ENCODE measurements around the gene COL2A1.
"Not testable (repeated sequence)": the region's sequence is repeated elsewhere in the genome, so short reads cannot be mapped to it uniquely, and the experiment has no call there.

Gene COL2A1

GRCh38 chr12:47972895-47973294, 31.4 kb downstream of the COL2A1 start:
- DNase-seq = no peak

GRCh38 chr12:47970843-47971242, 33.4 kb downstream of the COL2A1 start:
- DNase-seq = no peak

GRCh38 chr12:47969845-47970244, 34.4 kb downstream of the COL2A1 start:
- DNase-seq = no peak

DNA sequence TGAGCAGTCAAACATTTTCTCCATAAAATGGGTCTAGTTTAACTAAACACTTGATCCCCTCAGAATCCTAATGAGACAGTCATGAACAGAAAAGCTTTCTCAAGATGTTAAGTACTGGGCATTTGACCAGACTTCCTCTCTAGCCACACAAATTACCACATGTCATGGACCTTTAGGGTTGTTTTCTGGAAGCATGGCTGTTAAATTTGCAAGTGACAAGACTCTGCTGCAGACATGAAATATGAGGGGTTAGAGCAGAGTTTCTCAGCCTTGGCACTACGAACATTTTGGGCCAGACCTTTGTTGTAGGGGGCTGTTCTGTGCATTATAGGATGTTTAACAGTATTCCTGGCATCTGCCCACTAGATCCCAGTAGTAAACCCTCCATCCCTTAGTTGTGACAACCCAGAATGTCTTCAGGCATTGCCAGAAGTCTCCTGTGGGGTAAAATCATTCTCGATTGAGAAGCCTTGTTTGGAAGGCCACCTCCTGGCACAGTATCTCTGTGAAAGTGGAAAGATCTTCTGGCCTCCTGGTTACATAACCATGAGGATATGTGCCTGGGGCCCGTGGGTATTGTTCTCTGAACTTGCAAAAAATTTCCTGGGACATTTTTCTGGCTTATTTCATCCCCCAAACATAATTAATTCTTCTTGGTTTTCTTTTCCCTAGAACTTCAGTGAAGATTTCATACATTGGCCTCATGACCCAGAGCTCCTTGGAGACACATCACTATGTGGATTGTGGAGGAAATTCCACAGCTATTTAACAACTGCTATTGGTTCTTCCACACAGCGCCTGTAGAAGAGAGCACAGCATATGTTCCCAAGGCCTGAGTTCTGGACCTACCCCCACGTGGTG, 36.6 kb downstream of the COL2A1 start:
- no peak for DNase-seq

GRCh38 chr12:47965581-47965980, 38.7 kb downstream of the COL2A1 start:
- no peak for DNase-seq

DNA sequence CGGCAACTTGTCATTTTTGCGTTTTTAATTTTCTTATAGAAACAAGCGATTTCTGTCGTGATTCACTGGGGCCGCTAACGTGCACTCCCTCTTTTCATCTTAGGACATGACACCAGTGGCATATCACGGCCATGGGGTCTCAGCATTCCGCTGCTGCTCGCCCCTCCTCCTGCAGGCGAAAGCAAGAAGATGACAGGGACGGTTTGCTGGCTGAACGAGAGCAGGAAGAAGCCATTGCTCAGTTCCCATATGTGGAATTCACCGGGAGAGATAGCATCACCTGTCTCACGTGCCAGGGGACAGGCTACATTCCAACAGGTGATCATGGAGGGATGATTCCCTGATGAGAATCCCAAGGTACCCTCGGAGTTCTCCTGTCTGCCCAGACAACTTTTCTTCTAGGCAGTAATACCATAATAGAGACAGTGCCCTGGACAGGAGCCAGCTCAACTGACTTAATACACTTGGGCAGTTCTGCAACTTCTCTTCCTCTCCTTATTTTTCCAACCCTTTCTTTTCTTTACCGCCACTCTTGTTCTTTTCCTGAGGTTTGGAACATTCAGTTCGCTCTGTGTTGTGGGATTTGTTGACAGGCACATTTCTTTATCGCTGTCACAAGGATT, 40.1 kb downstream of the COL2A1 start:
- DNase-seq = peak in 1 of 2 donors; percentile 16

GRCh38 chr12:47963340-47964040, 40.8 kb downstream of the COL2A1 start, which contains the start of gene TMEM106C:
TMEM106C (plus strand) TSS chr12:47963596; CDS start chr12:47964237, 641 bp downstream.
- peak; percentile 94 for DNase-seq

DNA sequence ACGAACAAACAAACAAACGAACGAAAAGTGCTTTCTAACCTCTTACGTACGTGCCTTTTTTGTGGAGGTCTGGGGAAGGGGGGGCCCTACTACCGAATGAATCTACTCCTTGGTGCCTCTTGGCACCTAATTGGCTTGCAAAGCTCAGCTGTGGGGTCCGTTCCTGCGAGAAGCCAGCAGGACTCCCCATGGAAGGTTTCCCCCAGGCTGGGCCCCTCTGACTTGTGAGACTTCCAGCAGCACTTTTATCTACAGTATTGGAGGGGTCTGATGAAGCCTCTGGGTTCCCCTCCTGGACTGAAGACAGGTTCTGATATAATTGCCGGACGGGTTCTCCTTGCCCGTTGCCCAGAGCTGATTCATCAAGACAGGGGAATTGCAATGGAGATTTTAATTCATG, 42.1 kb downstream of the COL2A1 start:
- DNase-seq = no peak

DNA sequence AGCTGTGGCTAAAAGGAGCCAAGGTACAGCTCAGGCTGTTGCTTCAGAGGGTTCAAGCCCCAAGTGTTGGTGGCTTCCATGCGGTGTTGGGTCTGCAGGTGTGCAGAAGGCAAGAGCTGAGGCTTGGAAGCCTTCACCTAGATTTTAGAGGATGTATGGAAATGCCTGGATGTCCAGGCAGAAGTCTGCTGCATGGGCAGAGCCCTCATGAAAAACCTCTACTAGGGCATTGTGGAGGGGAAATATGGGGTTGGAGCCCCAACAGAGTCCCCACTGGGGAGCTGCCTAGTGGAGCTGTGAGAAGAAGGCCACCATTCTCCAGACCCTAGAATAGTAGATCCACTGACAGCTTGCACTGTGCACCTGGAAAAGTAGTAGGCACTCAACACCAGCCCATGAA, 46.6 kb downstream of the COL2A1 start:
- DNase-seq = not testable (repeated sequence)

DNA sequence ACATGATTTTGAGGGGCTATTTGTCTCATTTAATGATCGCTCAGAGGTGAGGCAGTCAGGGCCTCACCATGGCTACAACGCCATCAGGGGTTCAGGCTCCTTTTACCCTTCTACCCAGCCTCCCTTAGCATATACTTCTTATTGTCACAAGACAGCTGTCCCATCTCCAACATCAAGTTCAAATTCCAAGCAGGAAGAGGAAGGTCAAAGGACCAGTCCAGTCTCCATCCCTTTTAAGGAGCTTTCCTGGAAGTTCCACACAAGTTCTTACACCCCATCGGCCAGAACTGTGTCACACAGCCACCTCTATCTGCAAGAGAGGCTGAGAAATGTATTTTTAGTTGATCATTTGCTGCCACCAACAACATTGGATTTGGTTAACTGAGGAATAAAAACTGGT, 49.2 kb downstream of the COL2A1 start:
- no peak for DNase-seq

DNA sequence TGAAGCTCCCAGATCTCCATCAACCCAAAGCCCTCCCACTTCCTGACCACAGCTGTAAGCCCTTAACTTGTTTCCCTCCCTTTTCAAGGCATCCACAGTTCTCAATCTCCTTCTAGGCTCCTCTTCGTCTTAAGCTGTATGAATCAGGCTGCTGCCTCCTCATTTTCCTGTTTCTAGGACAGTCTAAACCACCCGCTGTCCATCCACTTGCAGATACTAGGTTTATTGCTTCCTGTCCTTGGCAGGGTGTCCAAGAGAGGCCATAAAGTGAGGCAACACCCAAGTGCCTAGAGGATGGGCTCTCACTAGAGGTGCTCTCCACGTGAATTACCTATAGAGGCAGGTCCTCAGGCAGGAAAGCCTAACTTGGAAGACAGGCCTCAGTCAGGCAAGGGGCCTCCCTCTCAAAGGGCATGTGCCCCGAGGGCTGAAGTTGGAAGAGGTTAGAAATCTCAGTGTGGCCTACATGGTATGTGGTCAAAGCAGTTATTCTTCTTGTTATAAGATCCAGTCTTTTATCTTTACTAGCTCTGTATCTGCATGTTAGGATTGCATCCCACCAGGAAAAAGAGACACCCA, 49.7 kb downstream of the COL2A1 start:
- DNase-seq = no peak

DNA sequence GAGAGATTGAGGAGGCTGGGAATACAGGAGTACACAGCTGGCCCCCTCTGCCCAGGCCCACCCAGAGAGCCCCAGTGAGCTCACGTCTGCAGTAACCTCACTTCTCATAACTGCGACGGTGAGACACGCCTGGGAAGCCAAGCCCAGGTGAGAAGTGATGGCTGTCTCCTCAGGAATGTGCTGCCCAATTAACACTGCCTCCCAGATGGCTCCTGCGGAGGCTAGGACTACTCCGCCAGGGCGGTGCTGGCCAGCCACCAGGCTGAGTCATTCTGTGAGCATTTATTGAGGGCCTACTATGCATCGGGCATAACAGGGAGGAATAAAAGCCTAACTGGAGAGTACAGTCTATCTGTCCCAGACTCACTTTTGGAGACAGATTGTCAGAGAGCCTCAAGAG, 50.2 kb downstream of the COL2A1 start:
- DNase-seq = no peak

DNA sequence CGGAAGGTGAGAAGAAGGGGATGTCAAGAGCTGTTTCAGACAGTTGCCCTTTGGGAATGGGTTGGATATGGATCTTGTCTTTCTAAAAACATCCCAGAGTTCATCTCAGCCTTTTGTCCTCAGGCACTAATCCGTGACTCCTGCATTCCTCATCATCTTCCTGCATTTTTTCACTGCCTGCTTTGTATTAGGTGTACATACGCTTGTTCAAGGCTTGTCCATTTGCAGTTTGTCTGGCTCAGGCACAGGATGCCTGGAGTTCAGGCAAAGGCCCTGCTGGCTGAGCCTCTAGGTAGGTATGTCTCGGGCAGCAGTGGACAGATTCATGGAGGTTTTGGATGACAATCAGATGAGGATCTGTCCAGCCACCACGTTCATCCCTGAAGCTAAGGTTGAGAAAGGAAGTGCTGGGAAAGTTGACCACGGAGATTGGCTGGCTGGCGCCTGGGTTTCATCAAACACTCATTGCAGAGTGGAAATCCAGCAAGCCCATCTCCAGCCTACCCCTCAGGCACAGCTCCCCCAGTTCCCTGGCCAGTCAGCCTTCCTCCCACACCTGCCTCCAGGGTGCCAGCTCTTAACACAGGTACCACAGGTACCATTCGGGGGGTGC, 53.3 kb downstream of the COL2A1 start:
- no peak for DNase-seq

DNA sequence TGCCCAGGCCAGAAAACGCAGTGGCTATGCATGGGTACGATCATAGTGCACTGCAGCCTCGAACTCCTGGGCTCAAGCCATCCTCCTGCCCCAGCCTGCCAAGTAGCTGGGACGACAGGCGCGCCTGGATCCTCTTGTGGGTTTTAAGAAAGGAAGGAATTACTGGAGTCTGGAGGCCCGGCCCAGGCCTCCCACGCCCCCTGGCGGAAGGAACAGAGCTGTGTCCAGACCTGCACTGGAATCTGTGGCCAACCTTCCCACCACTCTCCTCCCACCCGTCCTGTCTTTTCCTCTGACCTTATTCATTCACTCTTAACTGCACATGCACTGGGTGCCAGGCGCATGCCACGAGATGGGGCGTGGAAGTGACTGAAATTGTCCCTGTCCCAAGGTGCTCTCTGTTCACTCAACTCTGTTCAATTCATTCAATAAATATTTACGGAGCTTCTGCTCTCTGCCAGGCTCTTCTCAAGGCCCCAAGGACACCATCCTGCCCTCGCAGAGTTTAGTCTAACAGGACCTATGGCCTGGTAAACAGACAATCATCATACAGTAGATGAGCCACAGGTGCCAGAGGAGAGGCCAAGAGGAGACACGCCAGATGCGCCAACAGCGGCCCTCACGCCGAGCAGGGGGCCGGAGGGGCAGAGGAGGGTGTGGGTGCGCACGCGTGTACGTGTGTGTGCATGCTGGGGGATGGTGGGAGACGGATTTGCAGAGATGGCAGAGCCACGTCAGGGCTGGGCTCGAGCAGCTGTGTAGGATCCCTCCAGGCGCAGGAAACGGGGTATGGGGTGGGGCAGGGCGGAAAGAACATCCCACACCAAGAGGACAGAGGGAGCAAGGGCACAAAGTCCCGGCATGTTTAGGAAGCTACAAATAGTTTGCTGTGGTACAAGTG, 54.6 kb downstream of the COL2A1 start:
- peak; percentile 37 to 48 for DNase-seq

DNA sequence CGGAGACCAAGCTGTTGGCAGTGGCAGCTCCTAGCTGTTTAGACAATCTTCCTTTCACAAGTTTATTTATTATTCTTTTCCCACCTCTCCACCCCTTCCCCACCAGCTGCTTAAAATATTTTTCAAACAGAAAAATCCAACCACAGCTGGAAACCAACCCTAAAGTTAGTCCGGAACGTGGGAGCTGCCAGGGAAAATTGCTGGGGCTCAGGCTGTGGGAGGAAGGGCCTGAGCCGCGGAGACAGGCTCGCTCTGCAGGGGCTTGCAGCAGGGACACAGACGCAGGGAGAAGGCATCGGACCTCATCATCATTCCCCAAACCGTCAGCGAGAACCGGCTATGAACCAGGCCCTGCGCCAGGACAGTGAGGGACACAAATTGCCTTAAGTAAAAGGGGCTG, 56.9 kb downstream of the COL2A1 start:
- no peak for DNase-seq

GRCh38 chr12:47946413-47947323, 57.6 kb downstream of the COL2A1 start:
- peak in 1 of 2 donors; percentile 28 for DNase-seq

DNA sequence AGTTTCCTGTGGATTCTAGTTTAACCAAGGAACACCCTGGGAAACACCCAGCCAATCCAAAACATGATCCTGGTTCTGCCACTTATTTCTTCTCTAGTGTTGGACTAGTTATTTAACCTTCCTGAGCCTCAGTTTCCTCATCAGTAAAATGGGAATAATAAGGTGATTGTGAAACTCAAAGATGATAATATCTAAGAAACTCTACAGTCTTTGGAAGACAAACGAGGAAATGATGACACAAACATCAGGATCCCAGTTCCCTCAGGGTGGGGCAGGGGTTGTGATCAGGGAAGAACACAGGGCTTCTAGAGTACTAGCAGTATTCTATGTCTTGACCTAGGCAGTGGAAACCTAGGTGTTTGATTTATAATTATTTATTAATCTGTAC, 58.9 kb downstream of the COL2A1 start:
- DNase-seq = no peak

DNA sequence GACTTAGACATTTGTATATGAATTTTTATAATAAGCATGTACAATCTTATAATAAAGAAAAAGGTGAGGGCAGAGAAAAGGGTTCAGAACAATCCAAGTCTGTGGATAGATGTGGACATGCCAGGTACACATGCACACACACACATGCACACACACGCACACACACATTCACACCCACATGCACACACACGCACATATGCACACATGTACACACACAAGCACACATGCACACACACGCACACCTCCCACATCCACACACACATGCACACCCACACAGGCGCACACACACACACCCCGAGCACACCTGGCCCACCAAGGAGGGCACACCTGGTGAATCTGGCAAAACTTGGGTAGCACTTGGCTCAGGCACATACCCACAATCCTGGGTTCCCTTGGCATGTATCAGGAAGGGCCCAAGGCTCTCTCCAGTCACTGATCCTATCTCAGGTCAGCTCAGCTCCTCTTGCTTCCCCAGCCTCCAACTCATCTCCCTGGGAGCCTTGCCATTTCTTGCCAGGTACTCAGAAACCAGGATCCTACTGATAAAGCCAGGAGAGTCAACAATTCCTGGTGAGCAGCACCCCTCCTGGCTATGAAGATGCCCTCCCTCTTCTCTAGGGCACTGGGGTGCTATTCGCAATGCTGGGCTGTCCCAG, 59.5 kb downstream of the COL2A1 start:
- no peak for DNase-seq

GRCh38 chr12:47943623-47944340, 60.5 kb downstream of the COL2A1 start:
- DNase-seq = no peak
